NCI-H460 (cell line): Measurements from ENCODE around the gene ERG28. TPM values are rescaled to one million over a fixed set of nuclear protein-coding genes. Genes with fewer than 3 reads are reported as not detected.

ENCODE experiments used
- small RNA-seq, 2 experiments: library from RNA; depleted of rRNA; stranded (forward); fragments of <200 nt; gene quantifications; one replicate each; pipeline ENCODE3, GENCODE V24; 2014
- total RNA-seq: library from RNA; depleted of rRNA; stranded (reverse); fragments of >200 nt; shearing (Covaris generic); gene quantifications from 2 replicates; pipeline ENCODE4 v1.2.3, GENCODE V29; 2014; rRNA removed

The ERG28 gene
- total RNA-seq, 1 experiment from 2014 or later, result 12.6 TPM

Small RNAs within 50 kb of the gene (small RNA-seq; reads per million reads assigned to genes)
- 0.06 to 0.47 reads per million in 2 experiments for gene RNA5SP387

Other genes starting within 250 kb of the ERG28 start
- 40.6 and 42.4 TPM in 2 replicates for gene JDP2, start 232.9 kb downstream of the ERG28 start, total RNA-seq
- gene BATF, start 138.4 kb downstream of the ERG28 start, total RNA-seq, result not detected in 2 replicates
- gene FLVCR2, start 82.3 kb downstream of the ERG28 start, total RNA-seq, result 0.23 and 0.62 TPM in 2 replicates
- 15.2 and 16.2 TPM in 2 replicates for gene TTLL5, start 370 bp upstream of the ERG28 start, total RNA-seq